Smooth muscle cell (in vitro differentiated cells): ENCODE measurements around the gene GATA6. TPM values are rescaled to one million over a fixed set of nuclear protein-coding genes. Genes with fewer than 3 reads are reported as not detected.
"Not testable (repeated sequence)": the region's sequence is repeated elsewhere in the genome, so short reads cannot be mapped to it uniquely, and the experiment has no call there.

Experiments used
- DNase-seq: peaks from one replicate; lab custom pipeline; 2025; ENCODE audit not compliant: unreplicated experiment; lab: John Stamatoyannopoulos, UW
- H2AFZ ChIP-seq: fragments of 200-600 bp; sonication (generic); 2 replicates; pipeline ENCODE4 v1.6.0; 2016; ENCODE audit warnings: antibody characterized with exemption, low read depth, mild to moderate bottlenecking
- H3F3A ChIP-seq: fragments of 200-600 bp; sonication (generic); 2 replicates; pipeline ENCODE4 v1.6.0; 2017; ENCODE audit warnings: antibody characterized with exemption, low read depth
- H3K27ac ChIP-seq: fragments of 200-600 bp; sonication (generic); 2 replicates; pipeline ENCODE4 v1.5.1; 2016; ENCODE audit warnings: low read depth, mild to moderate bottlenecking
- H3K27me3 ChIP-seq: fragments of 200-600 bp; sonication (generic); 2 replicates; pipeline ENCODE4 v1.6.1; 2016; ENCODE audit warnings: low read depth, mild to moderate bottlenecking
- H3K36me3 ChIP-seq: fragments of 200-600 bp; sonication (generic); 2 replicates; pipeline ENCODE4 v1.5.1; 2016; ENCODE audit warnings: low read depth
- H3K4me1 ChIP-seq: fragments of 200-600 bp; sonication (generic); 2 replicates; pipeline ENCODE4 v1.5.1; 2016; ENCODE audit warnings: low read depth
- H3K4me2 ChIP-seq: fragments of 200-600 bp; sonication (generic); 2 replicates; pipeline ENCODE4 v1.6.0; 2016; ENCODE audit warnings: mild to moderate bottlenecking
- H3K4me3 ChIP-seq: fragments of 200-600 bp; sonication (generic); 2 replicates; pipeline ENCODE4 v1.5.1; 2016; ENCODE audit warnings: mild to moderate bottlenecking
- H3K79me2 ChIP-seq: fragments of 200-600 bp; sonication (generic); 2 replicates; pipeline ENCODE4 v1.6.0; 2016; ENCODE audit warnings: low read depth, mild to moderate bottlenecking
- H3K9ac ChIP-seq: fragments of 200-600 bp; sonication (generic); 2 replicates; pipeline ENCODE4 v1.6.0; 2016; ENCODE audit warnings: low read depth
- H3K9me3 ChIP-seq: fragments of 200-600 bp; sonication (generic); replicated peaks from 2 replicates; pipeline ENCODE4 v1.5.1; 2016; ENCODE audit warnings: low read depth
- H4K20me1 ChIP-seq: fragments of 200-600 bp; sonication (generic); 2 replicates; pipeline ENCODE4 v1.6.0; 2016; ENCODE audit warnings: low read depth
- WGBS: methylation state at CpG from one replicate; pipeline ENCODE4 v1.1.7; 2016; ENCODE audit warnings: low lambda C conversion rate; 5-methylcytosine and 5-hydroxymethylcytosine counted together
- polyA plus RNA-seq: library from polyadenylated mRNA; unstranded; fragments of >200 nt; fragmentation: Nextera tagmentation; extraction: Ambion mirVana; gene quantifications from 2 replicates; pipeline ENCODE4 v1.2.1, GENCODE V29; 2016
- total RNA-seq: library from RNA; depleted of rRNA; stranded (reverse); fragments of >200 nt; gene quantifications from 2 replicates; pipeline ENCODE4 v1.2.3, GENCODE V29; 2014
- TF ChIP-seq, protein P1 (sequence below): fragments of 200-600 bp; sonication (generic); IDR thresholded peaks from 2 replicates; pipeline ENCODE4 v1.5.1; 2017; ENCODE audit warnings: borderline replicate concordance, mild to moderate bottlenecking, antibody characterized with exemption; ENCODE audit not compliant: insufficient read depth, poor library complexity, severe bottlenecking

Gene GATA6
- total and polyA plus RNA-seq, 2 experiments from 2014 or later: 48.5 to 49.9 TPM

- H2AFZ ChIP-seq: no peak overlapping the region
- no peak overlapping the region for H3K4me3 ChIP-seq
- TF ChIP-seq, protein P1, sequence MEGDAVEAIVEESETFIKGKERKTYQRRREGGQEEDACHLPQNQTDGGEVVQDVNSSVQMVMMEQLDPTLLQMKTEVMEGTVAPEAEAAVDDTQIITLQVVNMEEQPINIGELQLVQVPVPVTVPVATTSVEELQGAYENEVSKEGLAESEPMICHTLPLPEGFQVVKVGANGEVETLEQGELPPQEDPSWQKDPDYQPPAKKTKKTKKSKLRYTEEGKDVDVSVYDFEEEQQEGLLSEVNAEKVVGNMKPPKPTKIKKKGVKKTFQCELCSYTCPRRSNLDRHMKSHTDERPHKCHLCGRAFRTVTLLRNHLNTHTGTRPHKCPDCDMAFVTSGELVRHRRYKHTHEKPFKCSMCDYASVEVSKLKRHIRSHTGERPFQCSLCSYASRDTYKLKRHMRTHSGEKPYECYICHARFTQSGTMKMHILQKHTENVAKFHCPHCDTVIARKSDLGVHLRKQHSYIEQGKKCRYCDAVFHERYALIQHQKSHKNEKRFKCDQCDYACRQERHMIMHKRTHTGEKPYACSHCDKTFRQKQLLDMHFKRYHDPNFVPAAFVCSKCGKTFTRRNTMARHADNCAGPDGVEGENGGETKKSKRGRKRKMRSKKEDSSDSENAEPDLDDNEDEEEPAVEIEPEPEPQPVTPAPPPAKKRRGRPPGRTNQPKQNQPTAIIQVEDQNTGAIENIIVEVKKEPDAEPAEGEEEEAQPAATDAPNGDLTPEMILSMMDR: no peak
- H3F3A ChIP-seq: no peaks in the 10 kb centered on the region
- 80% methylated on average over 11 of the region's 11 CpGs for WGBS
- H3K79me2 ChIP-seq: no peaks in the 10 kb centered on the region
- H3K4me1 ChIP-seq: no peaks in the 10 kb centered on the region
- H3K9ac ChIP-seq: no peak overlapping the region
- H3K36me3 ChIP-seq: no peaks in the 10 kb centered on the region
- no peak overlapping the region for H3K4me2 ChIP-seq
- no peaks in the 10 kb centered on the region for H3K27me3 ChIP-seq
- no peaks in the 10 kb centered on the region for H4K20me1 ChIP-seq
- no peaks in the 10 kb centered on the region for H3K9me3 ChIP-seq
- H3K27ac ChIP-seq: no peak overlapping the region
- no peak for DNase-seq
These were observed 50.4 kb downstream of the GATA6 start for GRCh38 chr18:22219568-22220355.

DNA sequence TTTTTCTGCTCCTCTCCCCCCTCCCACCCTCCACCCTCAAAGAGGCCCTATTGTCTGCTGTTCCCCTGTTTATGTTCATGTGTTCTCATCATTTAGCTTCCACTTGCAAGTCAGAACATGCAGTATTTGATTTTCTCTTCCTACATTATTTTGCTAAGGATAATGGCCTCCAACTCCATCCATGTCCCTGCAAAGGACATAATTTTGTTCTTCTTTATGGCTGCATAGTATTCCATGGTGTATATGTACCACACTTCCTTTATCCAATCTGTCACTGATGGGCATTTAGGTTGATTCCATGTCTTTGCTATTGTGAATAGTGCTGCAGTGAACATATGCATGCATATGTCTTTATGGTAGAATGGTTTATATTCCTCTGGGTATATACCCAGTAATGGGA lies 51.2 kb downstream of the GATA6 start:
- H4K20me1 ChIP-seq, H3K9ac ChIP-seq, H3K36me3 ChIP-seq, H3K79me2 ChIP-seq, H3K27ac ChIP-seq, H3K4me2 ChIP-seq, H3K4me1 ChIP-seq, H3F3A ChIP-seq, H3K4me3 ChIP-seq, H3K27me3 ChIP-seq, H3K9me3 ChIP-seq, H2AFZ ChIP-seq, DNase-seq: not testable (repeated sequence)

DNA sequence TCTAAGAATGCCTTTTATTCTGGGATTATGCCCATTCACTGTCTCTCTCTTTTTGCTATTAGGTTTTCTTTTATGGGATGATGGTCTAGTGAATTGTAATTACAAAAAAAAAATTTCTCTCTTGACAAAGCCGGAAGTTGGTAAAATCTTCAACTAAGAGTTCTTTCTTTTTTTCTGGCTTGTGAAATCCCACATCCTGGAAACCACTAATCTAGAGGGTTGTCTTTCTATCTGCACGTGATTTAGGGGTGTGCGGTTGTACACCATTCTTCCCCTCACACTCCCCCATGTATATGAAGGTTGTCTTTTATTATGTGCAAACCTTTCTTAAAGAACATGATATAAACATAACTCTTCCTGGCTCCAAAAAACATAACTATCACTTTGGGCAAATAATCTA lies 52.0 kb downstream of the GATA6 start:
- Histone ChIP-seq H3K9ac (no peak overlapping the region), H3K4me3 (no peak overlapping the region), H3K79me2 (no peaks in the 10 kb centered on the region), H3K9me3 (no peaks in the 10 kb centered on the region), H4K20me1 (no peaks in the 10 kb centered on the region), H2AFZ (no peak overlapping the region), H3K4me2 (no peak overlapping the region), H3K27me3 (no peaks in the 10 kb centered on the region), H3F3A (no peaks in the 10 kb centered on the region), H3K36me3 (no peaks in the 10 kb centered on the region), H3K4me1 (no peaks in the 10 kb centered on the region), H3K27ac (no peak overlapping the region)
- DNase-seq: no peak
- TF ChIP-seq, protein P1: no peak
- WGBS: 84% methylated on average over 3 of the region's 3 CpGs

GRCh38 chr18:22223254-22223964 lies 54.0 kb downstream of the GATA6 start:
- Histone ChIP-seq H3K36me3 (no peaks in the 10 kb centered on the region), H3F3A (no peaks in the 10 kb centered on the region), H3K4me3 (no peak overlapping the region), H3K4me1 (no peaks in the 10 kb centered on the region), H3K4me2 (no peak overlapping the region), H3K9me3 (no peaks in the 10 kb centered on the region), H3K27ac (no peak overlapping the region), H4K20me1 (no peaks in the 10 kb centered on the region), H3K9ac (no peak overlapping the region), H3K27me3 (no peaks in the 10 kb centered on the region), H2AFZ (no peak overlapping the region), H3K79me2 (no peaks in the 10 kb centered on the region)
- 51% methylated on average over 13 of the region's 13 CpGs for WGBS
- no peak for DNase-seq
- TF ChIP-seq, protein P1: no peak
